Muscle layer of duodenum (tissue), 2 donors: ENCODE data around the gene KCNIP4.

Experiments used
- H3K27ac ChIP-seq: one replicate; pipeline ENCODE4 v1.7.0; 2013; ENCODE audit warnings: mild to moderate bottlenecking, low read length
- H3K27me3 ChIP-seq: one replicate; pipeline ENCODE4 v1.7.0; 2013; ENCODE audit warnings: low read depth, mild to moderate bottlenecking, control low read depth, low read length
- H3K36me3 ChIP-seq, 2 donors: one replicate each; pipeline ENCODE4 v1.7.0; 2013; ENCODE audit warnings: low read length in 2 of 2, control low read depth in 1 of 2, mild to moderate bottlenecking in 1 of 2; ENCODE audit not compliant: insufficient read depth in 2 of 2, control insufficient read depth in 1 of 2
- H3K4me1 ChIP-seq, 2 donors: one replicate each; pipeline ENCODE4 v1.7.0; 2013; ENCODE audit warnings: low read length in 2 of 2, mild to moderate bottlenecking in 2 of 2, control low read depth in 1 of 2, moderate library complexity in 1 of 2; ENCODE audit not compliant: insufficient read depth in 2 of 2, control insufficient read depth in 1 of 2
- H3K4me3 ChIP-seq, 2 donors: one replicate each; pipeline ENCODE4 v1.7.0; 2013; ENCODE audit warnings: low read length in 2 of 2, low read depth in 1 of 2, mild to moderate bottlenecking in 1 of 2
- H3K9me3 ChIP-seq, 2 donors: one replicate each; pipeline ENCODE4 v1.7.0; 2013; ENCODE audit warnings: low read length in 2 of 2, control low read depth in 1 of 2, mild to moderate bottlenecking in 1 of 2; ENCODE audit not compliant: control insufficient read depth in 1 of 2
- donor health status: healthy.

KCNIP4 gene

GRCh38 chr4:21514022-21514694 lies 434.4 kb downstream of the KCNIP4 start:
- Histone ChIP-seq H3K4me3 (no peak overlapping the region), H3K36me3 (no peaks in the 10 kb centered on the region), H3K4me1 (no peaks in the 10 kb centered on the region), H3K27ac (no peak overlapping the region), H3K9me3 (no peaks in the 10 kb centered on the region), H3K27me3 (no peaks in the 10 kb centered on the region)

- no peaks in the 10 kb centered on the region for H3K9me3 ChIP-seq
- H3K36me3 ChIP-seq = no peaks in the 10 kb centered on the region
- H3K27ac ChIP-seq = no peak overlapping the region
- H3K27me3 ChIP-seq = no peaks in the 10 kb centered on the region
- H3K4me3 ChIP-seq = no peak overlapping the region
- no peaks in the 10 kb centered on the region for H3K4me1 ChIP-seq
These were observed 436.2 kb downstream of the KCNIP4 start for GRCh38 chr4:21512353-21512752.

DNA sequence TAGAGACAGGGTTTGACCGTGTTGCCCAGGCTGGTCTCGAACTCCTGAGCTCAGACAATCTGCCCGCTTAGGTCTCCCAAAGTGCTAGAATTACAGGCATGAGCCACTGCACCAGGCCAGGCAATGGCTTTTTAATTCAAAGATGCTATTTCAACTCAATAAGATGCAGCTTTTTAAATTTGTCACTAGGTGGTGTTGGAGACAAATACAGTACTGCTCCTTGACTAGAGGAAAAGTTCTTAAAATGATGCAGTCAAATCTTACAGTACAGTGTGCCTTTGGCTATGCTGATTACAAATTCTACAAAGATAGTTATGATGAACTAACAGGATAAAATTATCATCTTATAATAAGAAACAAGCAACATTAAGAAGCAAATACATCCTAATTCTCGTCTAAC lies 441.1 kb downstream of the KCNIP4 start:
- no peaks in the 10 kb centered on the region for H3K9me3 ChIP-seq
- no peaks in the 10 kb centered on the region for H3K27me3 ChIP-seq
- no peak overlapping the region for H3K4me3 ChIP-seq
- H3K36me3 ChIP-seq = no peaks in the 10 kb centered on the region
- H3K27ac ChIP-seq = no peak overlapping the region
- H3K4me1 ChIP-seq = no peaks in the 10 kb centered on the region

- Histone ChIP-seq H3K9me3 (no peaks in the 10 kb centered on the region), H3K27ac (no peak overlapping the region), H3K4me3 (no peak overlapping the region), H3K27me3 (no peaks in the 10 kb centered on the region), H3K36me3 (no peaks in the 10 kb centered on the region), H3K4me1 (no peaks in the 10 kb centered on the region)
These were observed 457.9 kb downstream of the KCNIP4 start for GRCh38 chr4:21490682-21491081.

DNA sequence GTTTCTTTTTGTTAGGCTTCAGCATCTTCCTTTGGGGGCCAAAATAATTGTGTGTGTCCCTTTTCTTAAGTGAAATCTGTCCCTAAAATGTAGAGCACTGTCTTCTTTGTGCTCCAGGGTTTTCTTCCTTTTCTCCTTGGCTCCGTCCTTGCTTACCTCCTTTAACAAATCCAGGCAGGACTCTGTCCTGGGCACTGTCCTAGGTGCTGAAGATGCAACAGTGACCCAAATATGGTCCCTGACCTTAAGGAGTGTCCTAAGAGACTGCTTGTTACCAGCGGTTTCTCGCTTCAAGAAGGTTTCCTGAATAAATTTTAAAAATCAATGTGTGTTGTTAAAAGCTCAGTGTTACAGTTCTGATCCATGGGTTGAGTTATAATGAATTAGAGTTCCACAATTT lies 471.8 kb downstream of the KCNIP4 start:
- no peaks in the 10 kb centered on the region for H3K36me3 ChIP-seq
- no peaks in the 10 kb centered on the region for H3K4me1 ChIP-seq
- H3K27me3 ChIP-seq = no peaks in the 10 kb centered on the region
- H3K27ac ChIP-seq = no peak overlapping the region
- H3K4me3 ChIP-seq = no peak overlapping the region
- no peaks in the 10 kb centered on the region for H3K9me3 ChIP-seq

- H3K27ac ChIP-seq = no peak overlapping the region
- no peaks in the 10 kb centered on the region for H3K36me3 ChIP-seq
- no peaks in the 10 kb centered on the region for H3K9me3 ChIP-seq
- no peaks in the 10 kb centered on the region for H3K27me3 ChIP-seq
- H3K4me3 ChIP-seq = no peak overlapping the region
- no peaks in the 10 kb centered on the region for H3K4me1 ChIP-seq
These were observed 474.4 kb downstream of the KCNIP4 start for GRCh38 chr4:21474195-21474594.

DNA sequence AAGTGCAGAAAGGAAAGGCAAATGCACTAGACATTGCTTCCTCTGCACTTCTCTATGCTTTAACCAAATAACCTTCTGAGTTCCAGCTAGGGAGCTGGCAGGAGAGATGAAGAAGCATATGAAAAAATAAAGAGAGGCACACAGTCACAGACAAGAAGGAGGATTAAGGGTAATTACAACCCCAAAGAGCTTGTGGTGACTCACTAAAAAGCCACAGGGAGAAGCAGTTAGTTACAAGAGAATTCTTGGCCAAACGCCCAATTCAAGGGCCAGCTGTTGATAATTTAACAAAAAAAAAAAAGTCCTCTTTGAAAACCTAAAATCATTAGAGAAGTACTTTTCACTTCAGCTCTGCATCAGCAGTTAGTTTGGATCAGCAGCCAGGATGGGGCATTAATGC lies 478.0 kb downstream of the KCNIP4 start:
- Histone ChIP-seq H3K27ac (no peak overlapping the region), H3K4me3 (no peak overlapping the region), H3K9me3 (no peaks in the 10 kb centered on the region)

GRCh38 chr4:21469438-21470300 lies 478.9 kb downstream of the KCNIP4 start:
- Histone ChIP-seq H3K27me3 (no peaks in the 10 kb centered on the region), H3K4me1 (no peaks in the 10 kb centered on the region), H3K9me3 (no peaks in the 10 kb centered on the region), H3K27ac (no peak overlapping the region), H3K36me3 (no peaks in the 10 kb centered on the region), H3K4me3 (no peak overlapping the region)

More for the DNA sequence above, 478.0 kb downstream of the KCNIP4 start:
- H3K27me3 ChIP-seq = no peaks in the 10 kb centered on the region
- H3K36me3 ChIP-seq = no peaks in the 10 kb centered on the region
- no peaks in the 10 kb centered on the region for H3K4me1 ChIP-seq

GRCh38 chr4:21467551-21467950 lies 481.0 kb downstream of the KCNIP4 start:
- Histone ChIP-seq H3K4me1 (no peaks in the 10 kb centered on the region), H3K9me3 (no peaks in the 10 kb centered on the region), H3K36me3 (no peaks in the 10 kb centered on the region), H3K4me3 (no peak overlapping the region), H3K27ac (no peak overlapping the region), H3K27me3 (no peaks in the 10 kb centered on the region)

DNA sequence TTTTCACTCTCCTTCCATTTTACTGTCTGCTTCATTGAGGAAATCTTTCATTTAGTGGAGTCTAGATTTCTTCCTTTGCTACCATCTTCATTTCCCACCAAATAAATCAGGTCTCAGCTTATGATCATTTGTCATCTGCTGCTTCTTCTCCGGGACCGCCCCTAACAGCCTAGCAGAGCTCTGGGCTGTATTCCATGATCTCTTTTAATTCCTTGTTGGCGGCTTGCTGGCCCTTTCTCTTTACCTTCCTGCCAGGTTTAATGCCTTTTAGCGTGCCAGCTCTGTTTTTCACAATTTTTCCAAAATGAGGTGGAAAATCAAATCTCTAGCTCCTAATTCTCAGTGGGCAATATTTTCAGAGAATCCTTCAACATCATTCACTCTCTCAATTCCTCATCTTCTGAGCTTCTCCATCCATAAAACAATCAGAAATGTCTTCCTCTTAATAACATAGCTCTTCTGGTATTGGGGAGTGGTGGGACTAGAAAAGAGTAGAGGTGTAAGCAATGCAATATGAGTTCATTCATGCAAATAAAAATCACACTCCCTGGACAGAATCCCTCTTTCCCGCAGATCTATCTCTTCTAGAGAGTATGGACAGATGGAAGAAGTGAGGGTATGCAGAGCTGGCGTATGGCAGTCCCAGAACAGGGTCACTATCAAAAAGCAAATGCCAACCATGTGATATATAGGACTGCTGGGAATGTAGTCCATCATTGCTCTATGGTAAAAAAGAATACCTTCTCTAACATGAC lies 491.3 kb downstream of the KCNIP4 start:
- H3K27ac ChIP-seq = no peak overlapping the region
- no peaks in the 10 kb centered on the region for H3K27me3 ChIP-seq
- no peaks in the 10 kb centered on the region for H3K4me1 ChIP-seq
- H3K4me3 ChIP-seq = no peak overlapping the region
- H3K36me3 ChIP-seq = no peaks in the 10 kb centered on the region
- no peaks in the 10 kb centered on the region for H3K9me3 ChIP-seq

DNA sequence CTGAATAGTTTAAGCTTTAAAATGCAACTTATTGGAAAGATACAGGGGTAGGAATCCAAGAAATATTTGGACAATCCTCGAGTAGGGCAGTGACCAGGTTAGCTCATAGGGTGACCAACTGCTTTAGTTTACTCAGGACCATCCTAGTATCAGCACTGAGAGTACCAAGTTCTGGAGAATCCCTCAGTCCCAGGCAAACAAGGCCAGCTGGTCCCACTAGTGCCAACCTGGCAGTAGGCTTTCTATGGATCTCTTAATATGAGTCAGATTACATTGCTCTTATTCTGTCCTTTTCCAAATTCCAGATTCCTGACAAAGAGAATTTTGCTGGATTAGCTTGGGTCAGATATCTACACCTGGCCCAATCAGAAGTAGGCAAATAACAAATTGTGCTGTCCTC lies 493.7 kb downstream of the KCNIP4 start:
- Histone ChIP-seq H3K9me3 (no peaks in the 10 kb centered on the region), H3K36me3 (no peaks in the 10 kb centered on the region), H3K4me3 (no peak overlapping the region), H3K4me1 (no peaks in the 10 kb centered on the region), H3K27me3 (no peaks in the 10 kb centered on the region), H3K27ac (no peak overlapping the region)
